Measurements from ENCODE around the gene PNP. TPM values are rescaled to one million over a fixed set of nuclear protein-coding genes. Genes with fewer than 3 reads are reported as not detected.

The PNP gene
- total RNA-seq, 1 experiment from 2014 or later = 87.5 TPM

DNA sequence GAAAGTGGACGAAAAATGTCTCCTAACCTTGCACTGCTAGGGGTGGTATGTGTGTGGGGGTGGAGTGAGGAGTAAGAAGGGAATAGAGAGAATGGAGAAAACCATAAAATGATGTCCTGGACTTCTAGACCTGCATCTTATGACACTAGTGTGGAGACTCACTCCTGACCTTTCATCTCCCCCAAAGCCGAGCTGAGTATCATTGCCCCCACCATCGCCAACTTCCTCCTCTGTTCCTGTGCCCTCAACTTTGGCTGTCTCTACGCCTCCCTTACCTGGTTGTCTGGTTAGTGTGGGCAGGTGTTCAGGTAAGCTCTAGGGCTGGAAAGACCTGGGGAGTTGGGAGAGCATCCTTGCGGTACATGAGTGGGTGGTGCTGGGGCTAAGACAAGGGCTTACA is 28.7 kb upstream of the PNP start:
- H3K4me3 Mint-ChIP-seq = no peak overlapping the region; a peak in 1 of 5 replicates
- no peaks in the 10 kb centered on the region; the same call in 1 of the 2 replicates for H3K79me2 ChIP-seq (ENCODE audit: insufficient read depth, low read length)
- no CpG with 5 or more reads among the region's 5 CpGs for WGBS (ENCODE audit: extremely low coverage, insufficient read length, low lambda C conversion rate)
- no peak overlapping the region for H2BK5ac ChIP-seq (ENCODE audit: insufficient read length, low read length)
- DNase-seq = no peak
- H3K4me1 Mint-ChIP-seq = peaks cover 17 to 20% of the 10 kb centered on the region in 2 experiments
- no peak overlapping the region for H3K56ac ChIP-seq (ENCODE audit: insufficient read length, low read depth, low read length)
- no peak overlapping the region for H4K8ac ChIP-seq (replicated peaks; ENCODE audit: insufficient read length, low read depth, low read length)
- H3K23ac ChIP-seq (ENCODE audit: insufficient read length, low read depth, low read length) = no peak overlapping the region
- H4K5ac ChIP-seq (ENCODE audit: insufficient read length, low read depth, low read length) = no peak overlapping the region
- H3K9me3 ChIP-seq (ENCODE audit: control insufficient read depth, low read depth, low read length) = no peaks in the 10 kb centered on the region
- peaks cover 0 to 4% of the 10 kb centered on the region in 2 experiments; a peak in 2 of 5 replicates for H3K9me3 Mint-ChIP-seq
- H3K18ac ChIP-seq (ENCODE audit: insufficient read length, low read depth, low read length) = no peak overlapping the region
- H4K91ac ChIP-seq (ENCODE audit: insufficient read length, low read depth, low read length) = no peak overlapping the region
- no peaks in the 10 kb centered on the region for H3K79me1 ChIP-seq (ENCODE audit: insufficient read depth, low read depth, low read length, poor library complexity, severe bottlenecking)
- H2AK5ac ChIP-seq (ENCODE audit: insufficient read length, low read length) = no peak overlapping the region
- H3K4ac ChIP-seq (ENCODE audit: low read depth, low read length) = no peak overlapping the region
- H3K9ac ChIP-seq (ENCODE audit: extremely low read depth, insufficient read length, low read length) = no peak overlapping the region
- no peak overlapping the region for H3K14ac ChIP-seq (ENCODE audit: insufficient read depth, low read length)
- H3K36me3 Mint-ChIP-seq (ENCODE audit: insufficient read depth in 1 of 3, low read depth in 3 of 3) = peaks cover 6 to 7% (median 6%) of the 10 kb centered on the region in 3 experiments; a peak in 3 of 7 replicates
- H2BK12ac ChIP-seq (ENCODE audit: insufficient read length, low read depth, low read length) = no peak overlapping the region
- no peak overlapping the region for H3T11ph ChIP-seq (ENCODE audit: low read length)
- H3K23me2 ChIP-seq (ENCODE audit: insufficient read length, low read depth, low read length, poor library complexity, severe bottlenecking) = no peaks in the 10 kb centered on the region
- H3K27me3 Mint-ChIP-seq (ENCODE audit: low read depth) = 0 out of 2 replicates have a peak, but pooled peaks cover 1% of the 10 kb centered on the region
- no peak overlapping the region for H2AFZ ChIP-seq (ENCODE audit: low read length)
- no peak overlapping the region for H2BK15ac ChIP-seq (ENCODE audit: low read depth, low read length)
- H3K4me1 ChIP-seq (ENCODE audit: insufficient read depth, low read length) = no peaks in the 10 kb centered on the region
- H2BK120ac ChIP-seq (ENCODE audit: low read depth, low read length, poor library complexity, severe bottlenecking) = no peak overlapping the region
- no peak overlapping the region for H3K27ac Mint-ChIP-seq
- TF ChIP-seq, protein P1, sequence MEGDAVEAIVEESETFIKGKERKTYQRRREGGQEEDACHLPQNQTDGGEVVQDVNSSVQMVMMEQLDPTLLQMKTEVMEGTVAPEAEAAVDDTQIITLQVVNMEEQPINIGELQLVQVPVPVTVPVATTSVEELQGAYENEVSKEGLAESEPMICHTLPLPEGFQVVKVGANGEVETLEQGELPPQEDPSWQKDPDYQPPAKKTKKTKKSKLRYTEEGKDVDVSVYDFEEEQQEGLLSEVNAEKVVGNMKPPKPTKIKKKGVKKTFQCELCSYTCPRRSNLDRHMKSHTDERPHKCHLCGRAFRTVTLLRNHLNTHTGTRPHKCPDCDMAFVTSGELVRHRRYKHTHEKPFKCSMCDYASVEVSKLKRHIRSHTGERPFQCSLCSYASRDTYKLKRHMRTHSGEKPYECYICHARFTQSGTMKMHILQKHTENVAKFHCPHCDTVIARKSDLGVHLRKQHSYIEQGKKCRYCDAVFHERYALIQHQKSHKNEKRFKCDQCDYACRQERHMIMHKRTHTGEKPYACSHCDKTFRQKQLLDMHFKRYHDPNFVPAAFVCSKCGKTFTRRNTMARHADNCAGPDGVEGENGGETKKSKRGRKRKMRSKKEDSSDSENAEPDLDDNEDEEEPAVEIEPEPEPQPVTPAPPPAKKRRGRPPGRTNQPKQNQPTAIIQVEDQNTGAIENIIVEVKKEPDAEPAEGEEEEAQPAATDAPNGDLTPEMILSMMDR (conservative IDR thresholded peaks at IDR 0.05) = no peak
- H3K27me3 ChIP-seq (ENCODE audit: insufficient read depth, low read length) = no peaks in the 10 kb centered on the region
- H2BK20ac ChIP-seq (ENCODE audit: low read depth, low read length, poor library complexity, severe bottlenecking) = no peak overlapping the region
- no peak overlapping the region for H3K27ac ChIP-seq (ENCODE audit: insufficient read length, low read depth, low read length)
- no peak overlapping the region for H3K4me2 ChIP-seq (ENCODE audit: insufficient read depth, insufficient read length, low read length)
- H4K20me1 ChIP-seq (ENCODE audit: control insufficient read depth, insufficient read depth, insufficient read length) = no peaks in the 10 kb centered on the region

Data from H9 (cell line).